Measurements from ENCODE around the gene F2R.

Gene F2R

GRCh38 chr5:76700571-76700970 lies 15.4 kb upstream of the F2R start:
- no peak for ATAC-seq
- no peak for TF ChIP-seq BACH2 (CRISPR knock-in tag; IDR thresholded peaks at IDR 0.05; ENCODE audit: borderline replicate concordance)
- no peak for TF ChIP-seq ZNF565 (CRISPR knock-in tag; conservative IDR thresholded peaks at IDR 0.05; ENCODE audit: low read depth)
- TF ChIP-seq TCF4 (CRISPR knock-in tag; IDR thresholded peaks at IDR 0.05; ENCODE audit: borderline replicate concordance) = no peak
- no peak for TF ChIP-seq CSDC2 (CRISPR knock-in tag; IDR thresholded peaks at IDR 0.05)
- no peak for TF ChIP-seq TOX (CRISPR knock-in tag; IDR thresholded peaks at IDR 0.05; ENCODE audit: borderline replicate concordance)
- no peak for TF ChIP-seq ZC3H10 (CRISPR knock-in tag; IDR thresholded peaks at IDR 0.05)
- no peak for TF ChIP-seq ISL1 (CRISPR knock-in tag; IDR thresholded peaks at IDR 0.05)
- no peak for TF ChIP-seq PPARA (CRISPR knock-in tag; IDR thresholded peaks at IDR 0.05; ENCODE audit: borderline replicate concordance)
- no peak for TF ChIP-seq POU6F1 (CRISPR knock-in tag; IDR thresholded peaks at IDR 0.05; ENCODE audit: borderline replicate concordance, low read depth)

- TF ChIP-seq ZC3H10 (CRISPR knock-in tag; IDR thresholded peaks at IDR 0.05) (no peak), ESRRG (CRISPR knock-in tag; IDR thresholded peaks at IDR 0.05) (no peak), GLIS3 (CRISPR knock-in tag; IDR thresholded peaks at IDR 0.05) (no peak), ZNF8 (CRISPR knock-in tag; IDR thresholded peaks at IDR 0.05) (no peak), BACH2 (CRISPR knock-in tag; IDR thresholded peaks at IDR 0.05; ENCODE audit: borderline replicate concordance) (no peak), TSHZ2 (CRISPR knock-in tag; IDR thresholded peaks at IDR 0.05) (no peak), ZFP3 (CRISPR knock-in tag; IDR thresholded peaks at IDR 0.05) (no peak), ISL1 (CRISPR knock-in tag; IDR thresholded peaks at IDR 0.05) (peak; percentile 57), ZNF70 (CRISPR knock-in tag; IDR thresholded peaks at IDR 0.05) (no peak), TCF4 (CRISPR knock-in tag; IDR thresholded peaks at IDR 0.05; ENCODE audit: borderline replicate concordance) (no peak), CSDC2 (CRISPR knock-in tag; IDR thresholded peaks at IDR 0.05) (0 out of 2 replicates have a peak, but pooled peaks have one; percentile 45), PPARA (CRISPR knock-in tag; IDR thresholded peaks at IDR 0.05; ENCODE audit: borderline replicate concordance) (no peak), TOX (CRISPR knock-in tag; IDR thresholded peaks at IDR 0.05; ENCODE audit: borderline replicate concordance) (no peak)
- TF ChIP-seq, protein P1, sequence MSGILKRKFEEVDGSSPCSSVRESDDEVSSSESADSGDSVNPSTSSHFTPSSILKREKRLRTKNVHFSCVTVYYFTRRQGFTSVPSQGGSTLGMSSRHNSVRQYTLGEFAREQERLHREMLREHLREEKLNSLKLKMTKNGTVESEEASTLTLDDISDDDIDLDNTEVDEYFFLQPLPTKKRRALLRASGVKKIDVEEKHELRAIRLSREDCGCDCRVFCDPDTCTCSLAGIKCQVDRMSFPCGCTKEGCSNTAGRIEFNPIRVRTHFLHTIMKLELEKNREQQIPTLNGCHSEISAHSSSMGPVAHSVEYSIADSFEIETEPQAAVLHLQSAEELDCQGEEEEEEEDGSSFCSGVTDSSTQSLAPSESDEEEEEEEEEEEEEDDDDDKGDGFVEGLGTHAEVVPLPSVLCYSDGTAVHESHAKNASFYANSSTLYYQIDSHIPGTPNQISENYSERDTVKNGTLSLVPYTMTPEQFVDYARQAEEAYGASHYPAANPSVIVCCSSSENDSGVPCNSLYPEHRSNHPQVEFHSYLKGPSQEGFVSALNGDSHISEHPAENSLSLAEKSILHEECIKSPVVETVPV (CRISPR knock-in tag; IDR thresholded peaks at IDR 0.05) = no peak
- ATAC-seq = peak; percentile 67
Measured at GRCh38 chr5:76701298-76701697, 14.6 kb upstream of the F2R start.

GRCh38 chr5:76703707-76704106 lies 12.2 kb upstream of the F2R start:
- peak; percentile 60; the same call in 2 of the 3 replicates for ATAC-seq
- TF ChIP-seq ISL1 (CRISPR knock-in tag; IDR thresholded peaks at IDR 0.05) (peak; percentile 61), ARNTL (CRISPR knock-in tag; IDR thresholded peaks at IDR 0.05; ENCODE audit: borderline replicate concordance, low read depth) (no peak)

DNA sequence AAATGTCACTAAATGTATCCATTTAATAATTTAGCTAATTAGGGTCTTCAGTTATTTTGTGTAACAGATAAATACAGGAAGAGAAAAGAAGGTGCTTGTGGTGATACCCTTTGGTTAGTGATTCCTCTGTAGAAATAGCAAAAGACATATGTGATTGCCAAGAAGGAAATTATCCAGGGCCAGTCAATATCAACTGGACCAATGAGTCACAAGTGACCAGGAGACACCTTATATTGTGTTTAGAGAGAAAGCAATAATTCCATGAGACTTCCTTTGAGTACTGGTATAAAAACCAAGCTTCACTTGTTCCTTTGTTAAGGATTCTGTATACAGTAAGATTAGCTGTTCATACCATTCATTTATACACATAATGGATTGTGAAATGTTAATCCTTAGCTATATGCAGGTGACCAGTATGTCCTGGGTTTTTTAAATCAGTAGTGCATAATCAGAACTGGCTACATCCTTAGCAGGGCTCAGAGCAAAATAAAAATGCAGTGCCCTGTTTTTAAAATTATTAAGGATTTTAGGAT lies 11.7 kb upstream of the F2R start:
- TF ChIP-seq CSDC2 (CRISPR knock-in tag; IDR thresholded peaks at IDR 0.05) (no peak), OSR1 (CRISPR knock-in tag; IDR thresholded peaks at IDR 0.05) (no peak), ARNTL (CRISPR knock-in tag; IDR thresholded peaks at IDR 0.05; ENCODE audit: borderline replicate concordance, low read depth) (no peak), TSHZ2 (CRISPR knock-in tag; IDR thresholded peaks at IDR 0.05) (no peak), ESRRG (CRISPR knock-in tag; IDR thresholded peaks at IDR 0.05) (no peak), ZNF8 (CRISPR knock-in tag; IDR thresholded peaks at IDR 0.05) (no peak)
- no peak; the same call in 2 of the 3 replicates for ATAC-seq

All from SK-N-SH treated with all-trans-retinoic acid at 6 μM for 48 hours (cell line).